IPS-NIHi7 (cell line): Measurements from ENCODE around the gene ATG13.
A peak's percentile ranks its signal among the peaks of the same experiment; 100 is the strongest.
"Not testable (repeated sequence)": the region's sequence is repeated elsewhere in the genome, so short reads cannot be mapped to it uniquely, and the experiment has no call there.

ENCODE experiments used
- DNase-seq: peaks from one replicate; pipeline ENCODE4 v3.0.0; 2012; ENCODE audit warnings: mixed read lengths; ENCODE audit errors: extremely low spot score

Gene ATG13

GRCh38 chr11:46697303-46697702 is 80.0 kb downstream of the ATG13 start:
- DNase-seq: no peak

- DNase-seq: no peak
These were observed 80.4 kb downstream of the ATG13 start for GRCh38 chr11:46697723-46698122.

- DNase-seq: no peak
These were observed 81.2 kb downstream of the ATG13 start for GRCh38 chr11:46698597-46698996.

GRCh38 chr11:46700241-46701077 is 83.1 kb downstream of the ATG13 start, which contains the start of the genes ARHGAP1 and ZNF408:
Gene ARHGAP1, minus strand, starts transcription at chr11:46700619. Its CDS starts 4,512 bp downstream, at chr11:46696107.
Gene ZNF408, plus strand, starts transcription at chr11:46701031. Its CDS starts 17 bp downstream, at chr11:46701048.
- peak; percentile 98 for DNase-seq

GRCh38 chr11:46701078-46701654 is 83.8 kb downstream of the ATG13 start:
- no peak for DNase-seq

GRCh38 chr11:46705070-46705688 is 87.8 kb downstream of the ATG13 start:
- DNase-seq: no peak

- DNase-seq: no peak
These were observed 89.5 kb downstream of the ATG13 start for GRCh38 chr11:46706886-46707285.

- DNase-seq: not testable (repeated sequence)
These were observed 92.0 kb downstream of the ATG13 start for GRCh38 chr11:46709351-46709750.

- DNase-seq: no peak
These were observed 93.5 kb downstream of the ATG13 start for GRCh38 chr11:46710821-46711269.

GRCh38 chr11:46711303-46711702 is 94.0 kb downstream of the ATG13 start:
- DNase-seq: no peak

- DNase-seq: no peak
These were observed 95.7 kb downstream of the ATG13 start for GRCh38 chr11:46712874-46713576.

- DNase-seq: not testable (repeated sequence)
These were observed 100.4 kb downstream of the ATG13 start for GRCh38 chr11:46717825-46718154.

- DNase-seq: no peak
These were observed 101.0 kb downstream of the ATG13 start for GRCh38 chr11:46718155-46719019.

GRCh38 chr11:46719048-46719542 is 101.7 kb downstream of the ATG13 start, which contains the start of gene F2:
Gene F2, plus strand, starts transcription at chr11:46719213. Its CDS starts 23 bp downstream, at chr11:46719236.
- no peak for DNase-seq

- DNase-seq: no peak
These were observed 102.3 kb downstream of the ATG13 start for GRCh38 chr11:46719543-46720218.

GRCh38 chr11:46721286-46721685 is 103.9 kb downstream of the ATG13 start:
- no peak for DNase-seq

GRCh38 chr11:46722566-46723358 is 105.4 kb downstream of the ATG13 start:
- DNase-seq: no peak

- no peak for DNase-seq
These were observed 106.0 kb downstream of the ATG13 start for GRCh38 chr11:46723359-46723680.

GRCh38 chr11:46724088-46724487 is 106.7 kb downstream of the ATG13 start:
- DNase-seq: no peak
